GM19463 (cell line): ENCODE measurements around the gene PNPLA7.
"Not testable (repeated sequence)": the region's sequence is repeated elsewhere in the genome, so short reads cannot be mapped to it uniquely, and the experiment has no call there.

Experiments used
- ATAC-seq: cut with Tn5 transposase; IDR thresholded peaks from one replicate; pipeline ENCODE4 v1.9.1; 2021; ENCODE audit warnings: mild to moderate bottlenecking, moderate library complexity; ENCODE audit not compliant: unreplicated experiment

PNPLA7 gene

GRCh38 chr9:137550231-137550621 lies at the start of gene PNPLA7:
TSS of gene PNPLA7 (minus strand) at chr9:137550402. CDS start at chr9:137550197, 205 bp downstream.
- ATAC-seq = no peak

DNA sequence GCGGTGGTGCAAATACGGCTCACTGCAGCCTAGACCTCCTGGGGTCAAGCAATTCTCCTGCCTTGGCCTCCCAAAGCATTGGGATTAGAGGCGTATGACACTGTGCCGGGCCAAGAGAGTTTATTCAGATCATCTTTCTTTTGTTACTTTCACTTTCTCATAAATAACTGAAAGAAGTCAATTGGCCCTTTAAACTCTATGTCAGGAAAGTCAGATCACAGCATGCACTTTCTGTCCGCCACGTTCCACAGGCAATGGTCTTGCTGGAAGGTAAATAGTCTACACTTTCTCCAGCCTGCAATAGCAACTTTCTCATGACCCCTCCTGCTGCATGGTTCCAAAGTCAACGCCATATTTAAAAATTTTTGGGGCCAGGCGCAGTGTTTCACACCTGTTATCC lies 48.7 kb upstream of the PNPLA7 start:
- no peak for ATAC-seq

DNA sequence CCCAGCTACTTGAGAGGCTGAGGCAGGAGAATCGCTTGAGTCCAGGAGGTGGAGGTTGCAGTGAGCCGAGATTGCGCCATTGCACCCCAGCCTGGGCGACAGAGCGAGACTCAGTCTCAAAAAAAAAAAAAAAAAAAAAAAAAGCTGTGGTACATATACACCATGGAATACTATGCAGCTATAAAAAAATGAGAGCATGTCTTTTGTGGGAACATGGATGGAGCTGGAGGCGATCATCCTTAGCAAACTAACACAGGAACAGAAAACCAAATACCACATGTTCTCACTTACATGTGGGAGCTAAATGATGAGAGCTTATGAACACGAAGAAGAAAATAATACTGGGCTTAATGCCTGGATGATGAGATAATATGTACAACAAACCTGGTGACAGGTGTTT lies 46.4 kb upstream of the PNPLA7 start:
- ATAC-seq = not testable (repeated sequence)

DNA sequence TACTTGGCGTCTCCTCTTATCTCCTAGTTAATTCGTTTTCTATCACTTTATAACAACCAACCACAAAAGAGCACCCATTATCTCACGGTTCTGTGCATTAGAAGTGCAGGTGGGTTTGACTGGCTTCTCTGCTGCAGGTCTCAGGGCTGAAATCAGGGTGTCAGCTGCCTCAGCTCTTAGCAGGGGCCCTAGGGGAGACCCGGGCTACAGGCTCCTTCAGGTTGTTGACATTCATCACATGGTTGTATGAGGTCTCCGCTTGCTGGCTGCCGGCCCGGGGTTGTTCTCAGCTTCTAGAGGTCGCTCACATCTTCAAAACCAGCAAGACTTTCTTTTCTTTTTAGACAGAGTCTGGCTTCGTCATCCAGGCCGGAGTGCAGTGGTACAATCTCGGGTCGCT lies 43.0 kb upstream of the PNPLA7 start:
- ATAC-seq = no peak

DNA sequence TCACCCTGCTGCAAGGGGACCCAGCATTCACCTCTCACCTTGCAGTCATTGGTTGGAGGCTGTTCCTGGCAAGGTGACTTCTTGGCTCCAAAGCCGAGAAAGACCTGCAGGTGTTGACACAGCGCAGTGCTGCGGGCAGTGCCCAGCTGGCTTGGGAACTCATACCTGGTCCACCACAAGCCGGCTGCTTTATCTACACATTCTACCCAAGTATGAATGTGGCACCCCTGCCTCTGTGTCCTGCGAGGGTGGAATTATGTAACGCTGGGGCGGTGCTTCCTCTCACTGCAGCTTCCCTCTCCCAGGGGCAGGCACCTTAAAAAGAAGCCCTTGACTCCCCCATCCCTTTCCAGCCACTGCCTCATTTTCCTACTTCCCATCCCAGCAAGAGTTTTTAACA lies 42.6 kb upstream of the PNPLA7 start:
- ATAC-seq = no peak

- peak; percentile 89 for ATAC-seq
Observed at GRCh38 chr9:137590469-137591383, 40.5 kb upstream of the PNPLA7 start, which contains the start of gene ZMYND19. TSS of gene ZMYND19 (minus strand) at chr9:137590512. CDS start at chr9:137590263, 249 bp downstream.

DNA sequence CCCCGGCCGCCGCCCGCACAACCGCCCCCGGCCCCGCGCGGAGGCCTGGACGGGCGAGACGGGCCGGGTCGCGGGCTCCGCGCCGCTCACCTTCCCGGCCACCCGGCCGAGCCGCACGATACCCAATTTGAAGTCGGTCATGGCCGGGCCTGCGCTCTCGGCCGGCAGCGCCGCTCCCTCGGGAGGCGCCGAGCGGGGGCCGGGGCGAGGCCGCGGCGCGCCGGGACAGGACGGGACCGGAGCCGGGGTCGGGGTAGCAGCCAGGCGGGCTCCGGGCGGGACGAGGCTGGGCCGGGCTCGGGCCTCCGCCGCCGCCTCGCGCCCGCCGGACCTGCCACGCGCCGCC lies 39.9 kb upstream of the PNPLA7 start:
- ATAC-seq = peak; percentile 20

DNA sequence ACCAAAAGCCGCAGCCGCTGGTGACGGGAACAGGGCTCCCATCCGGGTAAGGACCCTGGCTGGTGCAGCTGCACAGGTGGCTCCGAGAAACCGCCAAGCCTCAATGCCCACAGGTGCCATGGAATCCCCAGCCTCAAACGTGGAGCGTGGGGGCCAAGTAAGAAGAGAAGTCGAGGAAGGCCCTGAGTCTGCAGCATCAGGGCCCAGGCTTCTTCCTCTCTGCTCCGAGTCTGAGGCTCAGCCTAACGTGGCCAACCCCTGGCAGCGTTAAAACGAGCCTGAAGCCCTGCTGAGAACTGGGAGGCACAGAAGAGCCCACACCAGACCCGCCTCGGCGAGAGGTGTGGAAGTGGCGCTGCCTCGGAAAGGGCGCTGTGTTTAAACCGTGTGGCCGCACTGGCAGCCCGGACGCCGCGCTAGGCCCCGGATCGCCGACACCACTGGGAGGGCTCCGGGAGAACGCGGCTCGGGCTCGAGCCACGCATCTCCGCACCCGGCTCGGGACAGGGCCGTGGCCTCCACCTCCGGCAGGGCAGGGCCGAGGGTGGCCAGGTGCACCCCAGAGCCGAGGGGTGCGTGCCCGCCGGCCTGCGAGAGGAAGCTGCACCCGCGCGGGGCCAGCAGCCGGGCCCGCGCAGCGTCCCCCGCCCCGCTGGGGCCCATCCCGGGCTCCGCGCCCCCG lies 39.4 kb upstream of the PNPLA7 start:
- ATAC-seq = peak; percentile 15

DNA sequence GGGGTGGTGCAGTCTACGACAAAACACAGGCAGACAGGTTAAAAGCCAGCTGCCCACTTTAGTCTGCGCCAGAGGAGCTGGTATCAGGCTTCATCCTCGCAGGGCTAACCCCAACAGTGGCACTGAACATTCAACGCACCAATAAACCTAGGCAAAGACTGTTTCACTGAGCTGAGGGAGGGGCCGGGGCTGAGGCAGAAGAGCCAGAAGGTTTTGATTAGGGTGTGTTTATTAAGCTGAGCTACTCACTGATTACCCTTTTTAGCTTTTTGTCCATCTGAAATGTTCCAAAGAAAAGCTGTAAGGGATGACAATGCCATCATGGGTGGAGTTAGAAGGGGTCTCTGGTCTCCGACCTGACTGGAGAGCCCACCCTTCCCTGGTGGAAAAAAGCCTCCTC lies 38.7 kb upstream of the PNPLA7 start:
- ATAC-seq = no peak

GRCh38 chr9:137588311-137588710 lies 38.1 kb upstream of the PNPLA7 start:
- no peak for ATAC-seq

DNA sequence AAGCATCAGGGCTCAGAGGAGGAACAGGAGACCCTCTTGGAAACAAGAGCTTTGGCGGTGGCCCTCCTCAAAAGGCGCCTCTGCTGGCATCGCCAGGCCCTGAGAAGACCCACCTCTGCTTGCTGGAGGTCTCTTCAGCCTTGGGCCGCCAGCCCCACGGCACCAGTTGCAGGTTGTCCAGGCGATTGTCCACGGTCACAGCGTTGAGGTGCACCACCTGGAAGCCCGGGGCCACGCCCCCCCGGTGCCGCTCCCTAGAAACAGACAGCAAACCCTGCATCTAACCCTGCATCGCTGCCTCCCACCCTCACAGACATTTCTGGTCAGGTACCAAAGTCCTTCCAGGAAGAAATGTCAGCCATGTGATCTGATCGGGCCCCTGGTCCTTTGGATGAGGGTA lies 36.7 kb upstream of the PNPLA7 start:
- no peak for ATAC-seq

- no peak for ATAC-seq
Observed at GRCh38 chr9:137583957-137584356, 33.8 kb upstream of the PNPLA7 start.

DNA sequence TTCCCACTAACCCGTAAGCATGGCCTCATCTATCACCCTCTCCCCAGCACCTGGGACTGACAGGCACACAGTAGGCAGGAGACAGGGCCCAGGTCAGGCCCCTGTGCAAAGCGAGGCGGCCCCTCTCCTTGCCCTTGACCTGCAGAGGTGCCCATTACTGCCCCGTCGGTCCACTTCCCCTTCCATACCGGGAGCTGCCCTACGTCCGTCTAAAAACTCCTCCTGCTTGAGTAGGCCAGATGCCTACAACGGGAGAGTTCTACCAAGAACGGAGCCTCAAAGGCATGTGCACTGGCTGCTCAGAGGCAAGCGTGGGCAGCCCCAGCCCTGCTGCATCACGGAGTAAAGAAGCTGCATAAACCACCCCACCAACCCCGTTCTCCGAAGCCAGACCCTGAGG lies 33.1 kb upstream of the PNPLA7 start:
- no peak for ATAC-seq

GRCh38 chr9:137582286-137582860 lies 32.2 kb upstream of the PNPLA7 start:
- no peak for ATAC-seq

- ATAC-seq = no peak
Observed at GRCh38 chr9:137581361-137582285, 31.4 kb upstream of the PNPLA7 start.

DNA sequence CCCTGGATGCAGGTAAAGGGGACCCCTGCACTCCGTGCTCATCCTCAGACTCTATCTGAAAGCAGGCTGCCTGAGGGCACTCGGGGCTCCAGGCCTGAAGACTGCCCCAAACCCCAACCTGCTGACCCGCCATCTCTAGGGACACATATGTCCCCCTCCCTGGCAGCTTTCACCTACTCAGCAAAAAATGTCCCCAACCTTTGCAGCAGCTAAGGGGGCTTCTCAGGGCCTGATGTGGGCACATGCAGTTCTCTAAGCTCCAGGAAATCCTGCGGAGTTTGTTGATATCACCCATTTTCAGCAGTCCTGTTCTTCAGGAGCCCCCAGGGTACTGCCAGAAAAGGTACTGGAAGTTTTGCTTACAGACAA lies 30.7 kb upstream of the PNPLA7 start:
- no peak for ATAC-seq

- ATAC-seq = no peak
Observed at GRCh38 chr9:137580209-137580953, 30.2 kb upstream of the PNPLA7 start.

DNA sequence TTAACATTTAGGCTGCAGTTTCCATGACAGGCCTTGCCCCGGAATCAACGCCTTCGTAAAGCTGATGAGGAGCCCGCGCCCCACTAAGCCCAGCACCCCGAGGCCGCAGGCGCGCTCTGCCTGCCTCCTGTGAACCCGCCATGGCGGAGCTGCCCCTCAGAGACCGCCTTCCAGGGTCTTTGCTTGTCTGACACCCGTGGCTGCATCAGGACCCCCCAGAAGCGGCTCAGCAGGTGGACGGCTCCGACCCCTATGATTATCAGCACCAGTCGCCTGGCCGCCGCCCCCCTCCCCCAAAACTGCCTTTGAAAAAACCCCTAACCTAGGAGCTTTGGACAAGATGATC lies 29.0 kb upstream of the PNPLA7 start:
- no peak for ATAC-seq

GRCh38 chr9:137578518-137579258 lies 28.5 kb upstream of the PNPLA7 start, which contains the start of gene DPH7:
TSS of gene DPH7 (minus strand) at chr9:137578925. CDS start at chr9:137578777, 148 bp downstream.
- ATAC-seq = peak; percentile 95
